Gastroesophageal sphincter (tissue), 4 donors: ENCODE results near the gene TEC. TPM values are rescaled to one million over a fixed set of nuclear protein-coding genes. Genes with fewer than 3 reads are reported as not detected.

Experiments used
- ATAC-seq: fragments of 150-250 bp; one replicate; pipeline ENCODE4 v1.9.1; 2016; ENCODE audit warnings: mild to moderate bottlenecking, moderate library complexity
- H3K27ac ChIP-seq, 4 donors: fragments of 200-600 bp; sonication (generic) in 3 of 4; 1 replicate in 3 of 4; 2 replicates in 1 of 4; pipeline ENCODE4 v1.5.1; 2016 to 2019
- H3K27me3 ChIP-seq: fragments of 200-600 bp; sonication (generic); one replicate; pipeline ENCODE4 v1.5.1; 2019
- H3K36me3 ChIP-seq, 2 donors: fragments of 200-600 bp; sonication (generic); one replicate each; pipeline ENCODE4 v1.5.1; 2019; ENCODE audit warnings: control low read depth in 1 of 2
- H3K4me1 ChIP-seq, 3 donors: fragments of 200-600 bp; sonication (generic); 1 replicate in 2 of 3; 2 replicates in 1 of 3; pipeline ENCODE4 v1.5.1; 2016 to 2019; ENCODE audit warnings: control low read depth in 2 of 3
- H3K4me3 ChIP-seq, 2 donors: fragments of 200-600 bp; sonication (generic); one replicate each; pipeline ENCODE4 v1.5.1; 2019; ENCODE audit warnings: mild to moderate bottlenecking in 1 of 2, moderate library complexity in 1 of 2
- H3K9me3 ChIP-seq, 3 donors: fragments of 200-600 bp; sonication (generic); one replicate each; pipeline ENCODE4 v1.5.1; 2017 to 2019; ENCODE audit warnings: control low read depth in 2 of 3
- EP300 ChIP-seq: sonication (generic); formaldehyde crosslinking; IDR thresholded peaks from one replicate; pipeline ENCODE4 v1.6.1; 2017; ENCODE audit warnings: antibody characterized with exemption, mild to moderate bottlenecking
- POLR2A ChIP-seq, 2 donors: fragments of 450-650 bp; IDR thresholded peaks; one replicate each; pipeline ENCODE4 v1.6.1; 2017; ENCODE audit warnings: antibody characterized with exemption in 2 of 2, mild to moderate bottlenecking in 2 of 2, moderate library complexity in 1 of 2
- POLR2AphosphoS5 ChIP-seq: sonication (generic); formaldehyde crosslinking; IDR thresholded peaks from one replicate; pipeline ENCODE4 v1.6.1; 2017; ENCODE audit warnings: antibody characterized with exemption
- WGBS, 2 donors: methylation state at CpG; one replicate each; pipeline ENCODE4 v1.1.5; 2018; ENCODE audit warnings: low coverage in 1 of 2; 5-methylcytosine and 5-hydroxymethylcytosine counted together
- total RNA-seq, 4 donors: library from RNA; depleted of rRNA; stranded (reverse); fragments of >200 nt; gene quantifications; one replicate each; pipeline ENCODE4 v1.1.0, GENCODE V29; 2016
- TF ChIP-seq, protein P1 (sequence below), 4 experiments: fragments of 200-600 bp in 2 of 4; fragments of 450-650 bp in 2 of 4; sonication (generic) in 1 of 4; IDR thresholded peaks; one replicate each; pipeline ENCODE4 v1.5.1; 2017 to 2019; ENCODE audit warnings: antibody characterized with exemption in 4 of 4, mild to moderate bottlenecking in 2 of 4, moderate library complexity in 2 of 4

TEC gene
- total RNA-seq, 4 donors from 2014 or later: 1.9 to 6.5 (median 3.1) TPM

- Histone ChIP-seq H3K27ac (no peak overlapping the region), H3K27me3 (no peaks in the 10 kb centered on the region), H3K4me3 (no peak overlapping the region), H3K9me3 (no peaks in the 10 kb centered on the region), H3K4me1 (no peaks in the 10 kb centered on the region), H3K36me3 (no peaks in the 10 kb centered on the region)
- ATAC-seq: no peak
- TF ChIP-seq POLR2AphosphoS5 (no peak), POLR2A (IDR thresholded peaks at IDR 0.05) (no peak), EP300 (no peak)
- TF ChIP-seq, protein P1, sequence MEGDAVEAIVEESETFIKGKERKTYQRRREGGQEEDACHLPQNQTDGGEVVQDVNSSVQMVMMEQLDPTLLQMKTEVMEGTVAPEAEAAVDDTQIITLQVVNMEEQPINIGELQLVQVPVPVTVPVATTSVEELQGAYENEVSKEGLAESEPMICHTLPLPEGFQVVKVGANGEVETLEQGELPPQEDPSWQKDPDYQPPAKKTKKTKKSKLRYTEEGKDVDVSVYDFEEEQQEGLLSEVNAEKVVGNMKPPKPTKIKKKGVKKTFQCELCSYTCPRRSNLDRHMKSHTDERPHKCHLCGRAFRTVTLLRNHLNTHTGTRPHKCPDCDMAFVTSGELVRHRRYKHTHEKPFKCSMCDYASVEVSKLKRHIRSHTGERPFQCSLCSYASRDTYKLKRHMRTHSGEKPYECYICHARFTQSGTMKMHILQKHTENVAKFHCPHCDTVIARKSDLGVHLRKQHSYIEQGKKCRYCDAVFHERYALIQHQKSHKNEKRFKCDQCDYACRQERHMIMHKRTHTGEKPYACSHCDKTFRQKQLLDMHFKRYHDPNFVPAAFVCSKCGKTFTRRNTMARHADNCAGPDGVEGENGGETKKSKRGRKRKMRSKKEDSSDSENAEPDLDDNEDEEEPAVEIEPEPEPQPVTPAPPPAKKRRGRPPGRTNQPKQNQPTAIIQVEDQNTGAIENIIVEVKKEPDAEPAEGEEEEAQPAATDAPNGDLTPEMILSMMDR (IDR thresholded peaks at IDR 0.05): no peak
- 93 to 100% methylated on average over 2 to 5 of the region's 5 CpGs for WGBS, 2 donors
These were observed 37.9 kb upstream of the TEC start for GRCh38 chr4:48307528-48307927.

DNA sequence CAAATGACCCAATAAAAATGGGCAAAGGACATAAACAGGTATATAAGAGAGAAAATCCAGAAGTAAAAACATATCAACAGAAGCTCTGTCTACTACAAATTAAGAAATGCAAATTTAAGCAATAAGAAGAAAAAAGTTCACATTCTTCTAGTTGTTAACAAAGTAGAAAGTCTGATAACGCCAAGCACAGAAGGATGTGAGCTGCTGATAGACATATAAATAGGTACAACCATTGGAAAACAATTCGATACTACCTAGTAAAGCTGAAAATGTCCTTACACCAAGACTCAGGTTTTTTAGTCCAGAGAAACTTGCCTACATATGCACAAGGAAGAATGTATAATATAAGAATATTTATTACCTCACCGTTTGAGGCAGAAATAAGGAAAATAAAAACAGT, 35.9 kb upstream of the TEC start:
- no peak overlapping the region for H3K4me3 ChIP-seq
- no peaks in the 10 kb centered on the region for H3K36me3 ChIP-seq
- 79 to 90% methylated on average over 1 to 3 of the region's 3 CpGs for WGBS, 2 donors
- TF ChIP-seq POLR2A (IDR thresholded peaks at IDR 0.05) (no peak), POLR2AphosphoS5 (no peak), EP300 (no peak)
- TF ChIP-seq, protein P1 (IDR thresholded peaks at IDR 0.05): no peak
- H3K4me1 ChIP-seq: no peaks in the 10 kb centered on the region
- no peaks in the 10 kb centered on the region for H3K27me3 ChIP-seq
- no peaks in the 10 kb centered on the region for H3K9me3 ChIP-seq
- no peak overlapping the region for H3K27ac ChIP-seq
- ATAC-seq: no peak

DNA sequence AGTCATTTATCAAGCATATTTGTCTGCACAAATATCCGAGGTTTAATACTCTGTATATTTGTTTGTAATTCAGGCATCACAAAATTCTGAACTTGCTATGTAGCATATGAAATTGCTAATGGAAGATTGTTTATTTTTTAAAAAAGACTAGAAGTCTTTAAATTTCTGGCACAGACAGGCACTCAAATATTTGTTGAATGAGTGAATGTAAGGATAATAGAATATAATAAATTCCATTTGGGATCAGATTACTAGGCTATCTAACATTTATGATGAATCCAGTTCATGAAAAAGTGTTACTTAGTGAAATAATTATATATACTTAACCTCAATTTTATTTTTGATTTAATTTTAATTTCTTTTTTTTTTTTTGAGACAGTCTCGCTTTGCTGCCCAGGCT, 30.4 kb upstream of the TEC start:
- Histone ChIP-seq H3K4me1 (no peaks in the 10 kb centered on the region), H3K27ac (no peak overlapping the region), H3K4me3 (no peak overlapping the region), H3K27me3 (no peaks in the 10 kb centered on the region), H3K9me3 (no peaks in the 10 kb centered on the region), H3K36me3 (no peaks in the 10 kb centered on the region)
- no peak for ATAC-seq
- TF ChIP-seq, protein P1 (IDR thresholded peaks at IDR 0.05): no peak
- no peak for TF ChIP-seq POLR2AphosphoS5
- no peak for TF ChIP-seq POLR2A (IDR thresholded peaks at IDR 0.05)
- no peak for TF ChIP-seq EP300
- 58 to 68% methylated on average over 2 of the region's 2 CpGs for WGBS, 2 donors

GRCh38 chr4:48299560-48299959, 29.9 kb upstream of the TEC start:
- no peak for ATAC-seq
- no peaks in the 10 kb centered on the region for H3K27me3 ChIP-seq
- 88 to 96% methylated on average over 1 to 4 of the region's 4 CpGs for WGBS, 2 donors
- H3K4me1 ChIP-seq: no peaks in the 10 kb centered on the region
- H3K9me3 ChIP-seq: no peaks in the 10 kb centered on the region
- H3K36me3 ChIP-seq: no peaks in the 10 kb centered on the region
- no peak overlapping the region for H3K27ac ChIP-seq
- H3K4me3 ChIP-seq: no peak overlapping the region
- TF ChIP-seq, protein P1 (IDR thresholded peaks at IDR 0.05): no peak
- TF ChIP-seq EP300 (no peak), POLR2AphosphoS5 (no peak)

DNA sequence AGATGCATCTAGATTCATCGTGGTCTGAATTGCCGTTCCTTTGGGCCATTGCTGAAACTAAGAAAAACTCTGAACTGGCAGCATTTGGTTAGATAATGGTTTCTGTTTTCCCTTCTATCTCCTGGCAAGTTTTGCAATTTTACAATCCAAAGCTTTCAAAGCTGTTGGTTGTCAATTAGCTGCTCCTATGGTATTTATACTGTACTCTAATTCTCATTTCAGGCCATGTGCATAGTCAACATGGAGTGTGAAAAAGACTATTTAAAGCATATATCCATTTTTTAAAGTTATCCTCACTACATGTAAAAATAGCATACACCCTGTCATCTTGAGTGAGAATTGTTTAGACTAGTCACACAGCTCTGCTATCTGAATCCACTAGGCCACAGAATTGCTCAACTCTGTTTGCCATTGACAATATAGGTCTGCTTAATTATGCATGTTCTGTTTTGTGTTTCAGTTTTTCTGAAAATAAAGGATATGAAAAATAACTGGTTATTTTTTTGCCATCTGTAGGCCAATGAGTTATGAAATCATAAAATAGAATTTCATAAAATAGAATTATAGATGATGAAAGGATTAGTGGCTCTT, 27.7 kb upstream of the TEC start:
- no peak overlapping the region for H3K27ac ChIP-seq
- no peaks in the 10 kb centered on the region for H3K36me3 ChIP-seq
- H3K27me3 ChIP-seq: no peaks in the 10 kb centered on the region
- H3K4me3 ChIP-seq: no peak overlapping the region
- no peak for ATAC-seq
- WGBS, 2 donors: 79 to 83% methylated on average over 2 of the region's 2 CpGs
- H3K9me3 ChIP-seq: no peaks in the 10 kb centered on the region
- TF ChIP-seq POLR2A (IDR thresholded peaks at IDR 0.05) (no peak), POLR2AphosphoS5 (no peak)
- TF ChIP-seq, protein P1 (IDR thresholded peaks at IDR 0.05): no peak
- H3K4me1 ChIP-seq: no peaks in the 10 kb centered on the region
